SU-DHL-6 (cell line): ENCODE data around the gene NANOS2.

Experiments used
- H2AFZ ChIP-seq: fragments of 200-600 bp; sonication (generic); 2 replicates; pipeline ENCODE4 v1.6.1; 2014; ENCODE audit warnings: low read depth, mild to moderate bottlenecking, moderate library complexity, mixed read lengths, antibody characterized with exemption, low read length; ENCODE audit not compliant: severe bottlenecking
- H3F3A ChIP-seq: fragments of 200-600 bp; shearing (Covaris generic); 2 replicates; pipeline ENCODE4 v1.6.0; 2016; ENCODE audit warnings: antibody characterized with exemption, mild to moderate bottlenecking; ENCODE audit not compliant: insufficient read depth
- H3K27ac ChIP-seq: fragments of 200-600 bp; sonication (generic); 2 replicates; pipeline ENCODE4 v1.5.1; 2016; ENCODE audit warnings: low read depth, mild to moderate bottlenecking, low read length, moderate library complexity, mixed read lengths
- H3K27me3 ChIP-seq: fragments of 200-600 bp; sonication (generic), shearing (Covaris generic); 2 replicates; pipeline ENCODE4 v1.6.0; 2014; ENCODE audit warnings: mild to moderate bottlenecking, low read length
- H3K36me3 ChIP-seq: fragments of 200-600 bp; sonication (generic); 2 replicates; pipeline ENCODE4 v1.6.1; 2014; ENCODE audit warnings: mild to moderate bottlenecking, low read length, mixed read lengths
- H3K4me2 ChIP-seq: fragments of 300-600, 200-600 bp; shearing (Covaris generic), sonication (generic); 2 replicates; pipeline ENCODE4 v1.6.0; 2014; ENCODE audit warnings: low read length, low read depth, mild to moderate bottlenecking; ENCODE audit not compliant: poor library complexity, severe bottlenecking
- H3K4me3 ChIP-seq: fragments of 200-600 bp; sonication (generic); 2 replicates; pipeline ENCODE4 v1.5.1; 2014; ENCODE audit warnings: antibody characterized with exemption, low read length, mild to moderate bottlenecking, mixed read lengths; ENCODE audit not compliant: insufficient read depth, poor library complexity, severe bottlenecking
- H3K79me2 ChIP-seq: fragments of 200-600 bp; sonication (generic); 2 replicates; pipeline ENCODE4 v1.6.1; 2014; ENCODE audit warnings: mild to moderate bottlenecking, low read length, moderate library complexity; ENCODE audit not compliant: insufficient read depth
- H3K9ac ChIP-seq: fragments of 200-600 bp; sonication (generic); 2 replicates; pipeline ENCODE4 v1.7.0; 2014; ENCODE audit warnings: mild to moderate bottlenecking, low read length
- H3K9me2 ChIP-seq: fragments of 200-600 bp; sonication (generic); replicated peaks from 2 replicates; pipeline ENCODE4 v1.6.1; 2014; ENCODE audit warnings: low read length; ENCODE audit not compliant: insufficient read depth
- H3K9me3 ChIP-seq: fragments of 200-600 bp; sonication (generic); 2 replicates; pipeline ENCODE4 v1.6.1; 2014; ENCODE audit warnings: low read length, mixed read lengths; ENCODE audit not compliant: insufficient read depth
- H4K20me1 ChIP-seq: fragments of 200-600 bp; sonication (generic); 2 replicates; pipeline ENCODE4 v1.6.1; 2014; ENCODE audit warnings: low read depth, mild to moderate bottlenecking, antibody characterized with exemption, low read length, moderate library complexity, mixed read lengths
- CTCF ChIP-seq: fragments of 200-600 bp; sonication (generic); IDR thresholded peaks from one replicate; pipeline ENCODE4 v1.5.1; 2017; ENCODE audit warnings: antibody characterized with exemption, mild to moderate bottlenecking, low read length, moderate library complexity; ENCODE audit not compliant: insufficient read depth, poor library complexity, severe bottlenecking
- EZH2phosphoT487 ChIP-seq: fragments of 200-600 bp; sonication (generic), shearing (Covaris generic); conservative IDR thresholded peaks from 2 replicates; pipeline ENCODE4 v1.6.1; 2018; ENCODE audit warnings: mild to moderate bottlenecking, antibody characterized with exemption, low read length, moderate library complexity, mixed read lengths

NANOS2 gene

GRCh38 chr19:45913874-45914830 lies at the start of gene NANOS2:
Gene NANOS2 (minus strand): TSS chr19:45914778. CDS start chr19:45914693, 85 bp downstream.
- H3K4me2 ChIP-seq: no peak within 1 kb of the TSS
- no peaks in the 10 kb centered on the region for H3K9me2 ChIP-seq
- H3K79me2 ChIP-seq: no peaks in the 10 kb centered on the region
- no peaks in the 10 kb centered on the region for H3K27me3 ChIP-seq
- TF ChIP-seq CTCF (no peak), EZH2phosphoT487 (no peak)
- H2AFZ ChIP-seq: no peak within 1 kb of the TSS
- H3K27ac ChIP-seq: no peak within 1 kb of the TSS
- H4K20me1 ChIP-seq: no peaks in the 10 kb centered on the region
- H3K36me3 ChIP-seq: no peaks in the 10 kb centered on the region
- H3K9me3 ChIP-seq: no peaks in the 10 kb centered on the region
- no peak within 1 kb of the TSS for H3K9ac ChIP-seq
- no peaks in the 10 kb centered on the region for H3F3A ChIP-seq
- H3K4me3 ChIP-seq: no peak within 1 kb of the TSS

GRCh38 chr19:45962021-45962420 lies 47.4 kb upstream of the NANOS2 start:
- no peak for TF ChIP-seq EZH2phosphoT487
- no peak for TF ChIP-seq CTCF
- H3K36me3 ChIP-seq: no peaks in the 10 kb centered on the region
- no peak overlapping the region for H3K9ac ChIP-seq
- no peaks in the 10 kb centered on the region for H3K27me3 ChIP-seq
- no peaks in the 10 kb centered on the region for H3K9me2 ChIP-seq
- H3K9me3 ChIP-seq: no peaks in the 10 kb centered on the region
- no peak overlapping the region for H3K4me2 ChIP-seq
- no peaks in the 10 kb centered on the region for H3K79me2 ChIP-seq
- H2AFZ ChIP-seq: no peak overlapping the region
- no peaks in the 10 kb centered on the region for H4K20me1 ChIP-seq
- no peaks in the 10 kb centered on the region for H3F3A ChIP-seq
- no peak overlapping the region for H3K27ac ChIP-seq
- no peak overlapping the region for H3K4me3 ChIP-seq

- Histone ChIP-seq H3K36me3 (no peaks in the 10 kb centered on the region), H3K27me3 (no peaks in the 10 kb centered on the region), H4K20me1 (no peaks in the 10 kb centered on the region), H3K9ac (no peak overlapping the region), H3K9me2 (no peaks in the 10 kb centered on the region), H3K27ac (no peak overlapping the region), H3K4me2 (no peak overlapping the region), H3K9me3 (no peaks in the 10 kb centered on the region), H2AFZ (no peak overlapping the region), H3F3A (no peaks in the 10 kb centered on the region), H3K79me2 (no peaks in the 10 kb centered on the region), H3K4me3 (no peak overlapping the region)
- TF ChIP-seq CTCF (no peak), EZH2phosphoT487 (no peak)
Measured at GRCh38 chr19:45960595-45961235, 46.1 kb upstream of the NANOS2 start.
